IMR-90 (cell line): ENCODE data around the gene C11orf58. TPM values are rescaled to one million over a fixed set of nuclear protein-coding genes. Genes with fewer than 3 reads are reported as not detected.

Experiments used
- ATAC-seq: fragments of 200-7000 bp; cut with Tn5 transposase; 2 replicates; pipeline ENCODE4 v1.9.1; 2020; ENCODE audit warnings: low read depth, mild to moderate bottlenecking, moderate library complexity
- BruUV-seq: library from RNA; stranded (reverse); fragments of 400-500 nt; replicated peaks from 2 replicates; lab custom pipeline; 2021; lab: Mats Ljungman, UMichigan
- CTCF ChIA-PET: fragments of 300-600 bp; formaldehyde crosslinking; extraction: SDS; loops from one replicate; lab custom pipeline; 2021; ENCODE audit warnings: antibody characterized with exemption; lab: Yijun Ruan, JAX
- POLR2A ChIA-PET: fragments of 300-600 bp; sonication (Branson Sonifier 250); formaldehyde crosslinking; loops from one replicate; lab custom pipeline; 2022; ENCODE audit warnings: antibody characterized with exemption; ENCODE audit not compliant: unreplicated experiment; lab: Charles Lee
- DNase-seq: peaks from one replicate; pipeline ENCODE4 v3.0.0; 2013
- H2AFZ ChIP-seq: replicated peaks from 2 replicates; pipeline ENCODE3; 2013; ENCODE audit warnings: low read length, mild to moderate bottlenecking; ENCODE audit not compliant: poor library complexity
- H2AK5ac ChIP-seq: 2 replicates; pipeline ENCODE4 v1.6.1; 2013; ENCODE audit warnings: low read depth, low read length, inconsistent platforms
- H2AK9ac ChIP-seq: replicated peaks from 2 replicates; pipeline ENCODE3; 2013; ENCODE audit warnings: mild to moderate bottlenecking, low read depth, low read length, moderate library complexity; ENCODE audit not compliant: poor library complexity
- H2BK120ac ChIP-seq: 2 replicates; pipeline ENCODE4 v1.6.1; 2013; ENCODE audit warnings: low read depth, low read length, inconsistent platforms
- H2BK15ac ChIP-seq: 3 replicates; pipeline ENCODE4 v1.6.1; 2013; ENCODE audit warnings: low read depth, low read length, inconsistent platforms
- H2BK20ac ChIP-seq: 2 replicates; pipeline ENCODE4 v1.6.1; 2013; ENCODE audit warnings: low read depth, mild to moderate bottlenecking, inconsistent platforms, low read length, moderate library complexity
- H2BK5ac ChIP-seq: 2 replicates; pipeline ENCODE4 v1.6.1; 2013; ENCODE audit warnings: mild to moderate bottlenecking, low read depth, low read length, inconsistent platforms; ENCODE audit not compliant: poor library complexity, severe bottlenecking
- H3K14ac ChIP-seq: replicated peaks from 2 replicates; pipeline ENCODE4 v1.6.1; 2013; ENCODE audit warnings: low read depth, low read length, inconsistent platforms
- H3K18ac ChIP-seq: 2 replicates; pipeline ENCODE4 v1.6.1; 2013; ENCODE audit warnings: low read depth, low read length, control low read depth
- H3K23ac ChIP-seq: 2 replicates; pipeline ENCODE4 v1.6.1; 2013; ENCODE audit warnings: low read depth, low read length, inconsistent platforms
- H3K27ac ChIP-seq: 2 replicates; pipeline ENCODE4 v1.5.1; 2013; ENCODE audit warnings: mild to moderate bottlenecking, control low read depth, low read length; ENCODE audit not compliant: insufficient read depth
- H3K27me3 ChIP-seq: 2 replicates; pipeline ENCODE4 v1.6.1; 2013; ENCODE audit warnings: low read length; ENCODE audit not compliant: control insufficient read depth, insufficient read depth
- H3K36me3 ChIP-seq: 2 replicates; pipeline ENCODE4 v1.6.1; 2013; ENCODE audit warnings: low read length, mixed read lengths; ENCODE audit not compliant: control insufficient read depth, insufficient read depth
- H3K4ac ChIP-seq: 2 replicates; pipeline ENCODE4 v1.6.1; 2013; ENCODE audit warnings: low read depth, low read length, inconsistent platforms
- H3K4me1 ChIP-seq: 2 replicates; pipeline ENCODE4 v1.6.1; 2013; ENCODE audit warnings: low read length, mixed read lengths; ENCODE audit not compliant: control insufficient read depth, insufficient read depth
- H3K4me2 ChIP-seq: 2 replicates; pipeline ENCODE4 v1.6.1; 2013; ENCODE audit warnings: low read depth, mild to moderate bottlenecking, control low read depth, low read length, moderate library complexity
- H3K4me3 ChIP-seq: 2 replicates; pipeline ENCODE4 v1.5.1; 2013; ENCODE audit warnings: low read depth, mild to moderate bottlenecking, control low read depth, low read length, moderate library complexity; ENCODE audit not compliant: insufficient read depth
- H3K56ac ChIP-seq: 2 replicates; pipeline ENCODE4 v1.6.1; 2013; ENCODE audit warnings: low read length, inconsistent platforms; ENCODE audit not compliant: insufficient read depth; ENCODE audit errors: extremely low read depth
- H3K79me1 ChIP-seq, 2 experiments: 2 replicates each; pipeline ENCODE4 v1.6.1; 2013; ENCODE audit warnings: low read length in 2 of 2, inconsistent platforms in 1 of 2, low read depth in 1 of 2
- H3K9ac ChIP-seq: 2 replicates; pipeline ENCODE4 v1.6.1; 2013; ENCODE audit warnings: low read depth, low read length, control low read depth
- H3K9me1 ChIP-seq: 2 replicates; pipeline ENCODE4 v1.6.1; 2013; ENCODE audit warnings: low read length, inconsistent platforms; ENCODE audit not compliant: insufficient read depth
- H3K9me3 ChIP-seq: 2 replicates; pipeline ENCODE4 v1.6.1; 2013; ENCODE audit warnings: low read length; ENCODE audit not compliant: control insufficient read depth, insufficient read depth
- H4K20me1 ChIP-seq: 2 replicates; pipeline ENCODE4 v1.6.1; 2013; ENCODE audit warnings: low read length, inconsistent platforms; ENCODE audit not compliant: insufficient read depth
- H4K5ac ChIP-seq: 2 replicates; pipeline ENCODE4 v1.6.1; 2013; ENCODE audit warnings: mild to moderate bottlenecking, low read depth, low read length, control low read depth
- H4K8ac ChIP-seq, 2 experiments: 2 replicates each; pipeline ENCODE4 v1.6.1; 2013; ENCODE audit warnings: low read depth in 2 of 2, low read length in 2 of 2, control low read depth in 1 of 2, inconsistent platforms in 1 of 2
- H4K91ac ChIP-seq: 2 replicates; pipeline ENCODE4 v1.6.1; 2013; ENCODE audit warnings: low read depth, low read length, inconsistent platforms; ENCODE audit not compliant: insufficient read depth
- BHLHE40 ChIP-seq: fragments of 150-350 bp; IDR thresholded peaks from 2 replicates; pipeline ENCODE4 v1.6.1; 2016; ENCODE audit warnings: mild to moderate bottlenecking, low read depth, low read length
- CEBPB ChIP-seq: IDR thresholded peaks from 2 replicates; pipeline ENCODE4 v1.6.1; 2012; ENCODE audit warnings: low read depth, low read length, improper control_type of control experiment
- CHD1 ChIP-seq: IDR thresholded peaks from 2 replicates; pipeline ENCODE4 v1.6.1; 2012; ENCODE audit warnings: low read depth, low read length, improper control_type of control experiment
- ELK1 ChIP-seq: fragments of 150-350 bp; IDR thresholded peaks from 2 replicates; pipeline ENCODE4 v1.6.1; 2016; ENCODE audit warnings: low read depth, mild to moderate bottlenecking, low read length, moderate library complexity, borderline replicate concordance
- FOS ChIP-seq: fragments of 150-350 bp; IDR thresholded peaks from 2 replicates; pipeline ENCODE4 v1.6.1; 2016; ENCODE audit warnings: low read depth, low read length
- MAFK ChIP-seq: IDR thresholded peaks from 2 replicates; pipeline ENCODE4 v1.6.1; 2012; ENCODE audit warnings: low read depth, low read length, improper control_type of control experiment
- MAZ ChIP-seq: IDR thresholded peaks from 2 replicates; pipeline ENCODE4 v1.6.1; 2012; ENCODE audit warnings: low read depth, mild to moderate bottlenecking, low read length, improper control_type of control experiment, moderate library complexity, borderline replicate concordance
- NFE2L2 ChIP-seq: fragments of 150-350 bp; IDR thresholded peaks from 2 replicates; pipeline ENCODE4 v1.6.1; 2016; ENCODE audit warnings: low read depth, mild to moderate bottlenecking, low read length
- POLR2A ChIP-seq: IDR thresholded peaks from 2 replicates; pipeline ENCODE4 v1.6.1; 2012; ENCODE audit warnings: mild to moderate bottlenecking, low read depth, low read length
- RAD21 ChIP-seq: IDR thresholded peaks from 2 replicates; pipeline ENCODE4 v1.6.1; 2012; ENCODE audit warnings: low read length, improper control_type of control experiment
- RCOR1 ChIP-seq: IDR thresholded peaks from 2 replicates; pipeline ENCODE4 v1.6.1; 2012; ENCODE audit warnings: mild to moderate bottlenecking, low read length, improper control_type of control experiment; ENCODE audit not compliant: insufficient replicate concordance
- RFX5 ChIP-seq: IDR thresholded peaks from 2 replicates; pipeline ENCODE4 v1.8.0; 2012; ENCODE audit warnings: low read depth, mild to moderate bottlenecking, low read length, moderate library complexity
- SMC3 ChIP-seq: fragments of 150-350 bp; IDR thresholded peaks from 2 replicates; pipeline ENCODE4 v1.6.1; 2016; ENCODE audit warnings: low read depth, mild to moderate bottlenecking, antibody characterized with exemption, low read length, moderate library complexity
- WGBS, 2 experiments: methylation state at CpG; one replicate each; pipeline versions ENCODE4 v1.1.5 to v1.1.7; 2013; ENCODE audit warnings: missing lambda C conversion rate in 2 of 2; ENCODE audit not compliant: insufficient read length in 1 of 2; ENCODE audit errors: extremely low coverage in 2 of 2; 5-methylcytosine and 5-hydroxymethylcytosine counted together
- dilution Hi-C: fragments of 300-500 bp; cut with HindIII; formaldehyde crosslinking; loops from one replicate; pipeline ENCODE4 v1.14.3; 2018; ENCODE audit warnings: low sequenced_read_pairs; ENCODE audit not compliant: unreplicated experiment
- in situ Hi-C: fragments of 300-500 bp; cut with MboI; formaldehyde crosslinking; loops from 3 replicates; pipeline ENCODE4 v1.14.3; 2019; ENCODE audit warnings: low sequenced_read_pairs, inconsistent platforms, mixed read lengths
- intact Hi-C: fragments of 100-400 bp; cut with micrococcal nuclease; formaldehyde crosslinking; loops from 2 replicates; pipeline ENCODE4 v1.10.0; 2022
- polyA plus RNA-seq, 3 experiments: library from polyadenylated mRNA; depleted of rRNA; stranded (reverse); fragments of >200 nt; gene quantifications; 2 replicates each; pipeline ENCODE4 v1.2.3, GENCODE V29; 2012; ENCODE audit warnings: low replicate concordance in 1 of 3
- total RNA-seq: library from RNA; depleted of rRNA; stranded (reverse); fragments of >200 nt; gene quantifications from 2 replicates; pipeline ENCODE4 v1.2.3, GENCODE V29; 2012

Gene C11orf58
- total and polyA plus RNA-seq, 2 of the 4 experiments (the other 2 are of a cell fraction), result 53.8 to 67.8 TPM

GRCh38 chr11:16738193-16738946 lies at the start of gene C11orf58 (continued):
- TF ChIP-seq BHLHE40 (no peak), FOS (no peak), RFX5 (no peak), MAZ (peak; percentile 80; the same call in 1 of the 2 replicates), RCOR1 (no peak)

DNA sequence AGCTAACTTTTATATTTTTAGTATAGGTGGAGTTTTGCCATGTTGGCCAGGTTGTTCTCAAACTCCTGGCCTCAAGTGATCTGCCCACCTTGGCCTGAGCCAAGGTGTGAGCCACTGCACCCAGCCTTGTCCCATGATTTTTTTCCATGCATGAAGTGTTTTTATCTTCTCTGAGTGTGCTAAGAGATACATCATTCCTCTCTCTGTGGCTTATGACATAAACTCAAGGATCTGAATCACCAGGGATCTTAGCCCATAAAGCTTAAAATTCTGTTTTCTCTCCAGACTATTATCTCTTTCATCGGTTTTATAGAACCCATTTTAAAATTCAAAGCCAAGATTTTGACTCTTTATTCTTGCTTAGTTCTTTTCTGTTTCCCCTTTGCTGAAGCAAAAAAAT lies 48.4 kb upstream of the C11orf58 start:
- Histone ChIP-seq H3K4me1 (no peaks in the 10 kb centered on the region), H3K79me1 (no peaks in the 10 kb centered on the region), H2BK120ac (no peak overlapping the region), H3K27ac (no peak overlapping the region), H3K9me3 (no peaks in the 10 kb centered on the region), H2BK20ac (no peak overlapping the region), H4K8ac (no peak overlapping the region), H3K9ac (no peak overlapping the region), H3K27me3 (no peaks in the 10 kb centered on the region), H3K14ac (no peak overlapping the region), H2BK5ac (no peak overlapping the region), H3K4me2 (no peak overlapping the region), H3K4me3 (no peak overlapping the region), H2AK9ac (no peak overlapping the region), H3K18ac (no peak overlapping the region), H3K36me3 (no peaks in the 10 kb centered on the region), H3K9me1 (no peaks in the 10 kb centered on the region), H4K91ac (no peak overlapping the region), H3K56ac (no peak overlapping the region), H2AFZ (no peak overlapping the region), H2BK15ac (no peak overlapping the region), H3K23ac (no peak overlapping the region), H3K4ac (no peak overlapping the region), H4K5ac (no peak overlapping the region), H4K20me1 (no peaks in the 10 kb centered on the region), H2AK5ac (no peak overlapping the region)
- no peak for TF ChIP-seq RCOR1
- TF ChIP-seq SMC3, result no peak
- TF ChIP-seq CHD1, result no peak
- no peak for TF ChIP-seq RAD21
- TF ChIP-seq CEBPB, result no peak
- TF ChIP-seq FOS, result no peak
- no peak for TF ChIP-seq POLR2A
- TF ChIP-seq NFE2L2, result no peak
- no peak for TF ChIP-seq RFX5
- TF ChIP-seq ELK1, result no peak
- TF ChIP-seq MAFK, result no peak
- TF ChIP-seq BHLHE40, result no peak
- ATAC-seq (no peak), DNase-seq (no peak)
- no TSS peak for BruUV-seq
- WGBS, 2 experiments, result no CpG with 5 or more reads among the region's 1 CpG
- POLR2A ChIA-PET, result no interaction called here
- dilution Hi-C loops (no loop called here), in situ Hi-C loops (no loop called here), intact Hi-C loops (no loop called here)
- CTCF ChIA-PET, result no interaction called here
